H9 (cell line): Measurements from ENCODE around the gene DELE1. TPM values are rescaled to one million over a fixed set of nuclear protein-coding genes. Genes with fewer than 3 reads are reported as not detected.

Experiments used
- DNase-seq: peaks from one replicate; pipeline ENCODE4 v3.0.0-alpha.2; 2017
- H2AFZ ChIP-seq: one replicate; pipeline ENCODE4 v1.6.1; 2013; ENCODE audit warnings: mild to moderate bottlenecking, low read length, control low read depth, moderate library complexity
- H2AK5ac ChIP-seq: 2 replicates; pipeline ENCODE4 v1.6.1; 2013; ENCODE audit warnings: low read length, control low read depth, mixed read lengths; ENCODE audit not compliant: insufficient read length
- H2BK120ac ChIP-seq: one replicate; pipeline ENCODE4 v1.6.1; 2013; ENCODE audit warnings: low read depth, mild to moderate bottlenecking, low read length, control low read depth, inconsistent platforms; ENCODE audit not compliant: poor library complexity, severe bottlenecking
- H2BK12ac ChIP-seq: 2 replicates; pipeline ENCODE4 v1.6.1; 2013; ENCODE audit warnings: low read length, control low read depth, mixed read lengths, low read depth; ENCODE audit not compliant: insufficient read length
- H2BK15ac ChIP-seq: 2 replicates; pipeline ENCODE4 v1.6.1; 2013; ENCODE audit warnings: low read depth, low read length, control low read depth
- H2BK20ac ChIP-seq: one replicate; pipeline ENCODE4 v1.6.1; 2013; ENCODE audit warnings: low read depth, mild to moderate bottlenecking, low read length, control low read depth, inconsistent platforms; ENCODE audit not compliant: poor library complexity, severe bottlenecking
- H2BK5ac ChIP-seq: 2 replicates; pipeline ENCODE4 v1.6.1; 2013; ENCODE audit warnings: low read length, control low read depth, mixed read lengths; ENCODE audit not compliant: insufficient read length
- H3K14ac ChIP-seq: 2 replicates; pipeline ENCODE4 v1.6.1; 2013; ENCODE audit warnings: low read length, control low read depth; ENCODE audit not compliant: insufficient read depth
- H3K18ac ChIP-seq: 2 replicates; pipeline ENCODE4 v1.6.1; 2013; ENCODE audit warnings: low read depth, mild to moderate bottlenecking, mixed read lengths, low read length, control low read depth; ENCODE audit not compliant: insufficient read length
- H3K23ac ChIP-seq: 2 replicates; pipeline ENCODE4 v1.6.1; 2013; ENCODE audit warnings: low read length, control low read depth, mixed read lengths, low read depth; ENCODE audit not compliant: insufficient read length
- H3K23me2 ChIP-seq: 2 replicates; pipeline ENCODE4 v1.6.1; 2013; ENCODE audit warnings: low read depth, mild to moderate bottlenecking, mixed read lengths, low read length, control low read depth; ENCODE audit not compliant: insufficient read length, poor library complexity, severe bottlenecking
- H3K27ac ChIP-seq: 2 replicates; pipeline ENCODE4 v1.5.1; 2013; ENCODE audit warnings: low read length, control low read depth, mixed read lengths, low read depth; ENCODE audit not compliant: insufficient read length
- H3K27me3 ChIP-seq: 2 replicates; pipeline ENCODE4 v1.6.1; 2013; ENCODE audit warnings: low read length, control low read depth, inconsistent platforms; ENCODE audit not compliant: insufficient read depth
- H3K4ac ChIP-seq: 2 replicates; pipeline ENCODE4 v1.6.1; 2013; ENCODE audit warnings: low read depth, mild to moderate bottlenecking, control low read depth, inconsistent platforms, low read length, moderate library complexity
- H3K4me1 ChIP-seq: 2 replicates; pipeline ENCODE4 v1.6.1; 2013; ENCODE audit warnings: low read length, control low read depth, inconsistent platforms; ENCODE audit not compliant: insufficient read depth
- H3K4me2 ChIP-seq: 2 replicates; pipeline ENCODE4 v1.6.1; 2013; ENCODE audit warnings: low read length, control low read depth, mixed read lengths; ENCODE audit not compliant: insufficient read length, insufficient read depth
- H3K56ac ChIP-seq: 2 replicates; pipeline ENCODE4 v1.6.1; 2013; ENCODE audit warnings: low read depth, mild to moderate bottlenecking, mixed read lengths, low read length, control low read depth; ENCODE audit not compliant: insufficient read length
- H3K79me1 ChIP-seq: 2 replicates; pipeline ENCODE4 v1.6.1; 2013; ENCODE audit warnings: low read depth, mild to moderate bottlenecking, moderate library complexity, low read length, control low read depth, inconsistent platforms; ENCODE audit not compliant: insufficient read depth, poor library complexity, severe bottlenecking
- H3K79me2 ChIP-seq: 2 replicates; pipeline ENCODE4 v1.6.1; 2013; ENCODE audit warnings: low read length, control low read depth, inconsistent platforms; ENCODE audit not compliant: insufficient read depth
- H3K9ac ChIP-seq: 2 replicates; pipeline ENCODE4 v1.6.1; 2013; ENCODE audit warnings: low read length, control low read depth, mixed read lengths; ENCODE audit not compliant: insufficient read length; ENCODE audit errors: extremely low read depth
- H3K9me3 ChIP-seq: one replicate; pipeline ENCODE4 v1.6.1; 2013; ENCODE audit warnings: low read depth, low read length, inconsistent platforms; ENCODE audit not compliant: control insufficient read depth
- H3T11ph ChIP-seq: one replicate; pipeline ENCODE4 v1.6.1; 2013; ENCODE audit warnings: mild to moderate bottlenecking, low read length, control low read depth, inconsistent platforms
- H4K20me1 ChIP-seq: one replicate; pipeline ENCODE4 v1.6.1; 2013; ENCODE audit not compliant: control insufficient read depth, insufficient read length, insufficient read depth
- H4K5ac ChIP-seq: 2 replicates; pipeline ENCODE4 v1.6.1; 2013; ENCODE audit warnings: low read depth, mild to moderate bottlenecking, mixed read lengths, low read length, control low read depth; ENCODE audit not compliant: insufficient read length
- H4K8ac ChIP-seq: replicated peaks from 2 replicates; pipeline ENCODE4 v1.6.1; 2013; ENCODE audit warnings: low read length, control low read depth, mixed read lengths, low read depth; ENCODE audit not compliant: insufficient read length
- H4K91ac ChIP-seq: 2 replicates; pipeline ENCODE4 v1.6.1; 2013; ENCODE audit warnings: low read depth, mild to moderate bottlenecking, moderate library complexity, mixed read lengths, low read length, control low read depth; ENCODE audit not compliant: insufficient read length
- H3K27ac Mint-ChIP-seq, 3 experiments: 2 replicates in 2 of 3; 3 replicates in 1 of 3; pipeline ENCODE4 v1.8.0; 2020 to 2021; ENCODE audit warnings: mixed read lengths in 3 of 3, mild to moderate bottlenecking in 1 of 3, moderate library complexity in 1 of 3
- H3K27me3 Mint-ChIP-seq: 2 replicates; pipeline ENCODE4 v1.8.0; 2021; ENCODE audit warnings: low read depth, mild to moderate bottlenecking, moderate library complexity, mixed read lengths
- H3K36me3 Mint-ChIP-seq, 3 experiments: 2 replicates in 2 of 3; 3 replicates in 1 of 3; pipeline ENCODE4 v1.8.0; 2020 to 2021; ENCODE audit warnings: low read depth in 3 of 3, mixed read lengths in 3 of 3; ENCODE audit not compliant: insufficient read depth in 1 of 3
- H3K4me1 Mint-ChIP-seq, 2 experiments: 2 replicates each; pipeline ENCODE4 v1.8.0; 2020; ENCODE audit warnings: mixed read lengths in 2 of 2
- H3K4me3 Mint-ChIP-seq, 2 experiments: 2 replicates in 1 of 2; 3 replicates in 1 of 2; pipeline ENCODE4 v1.8.0; 2020 to 2021; ENCODE audit warnings: mild to moderate bottlenecking in 2 of 2, mixed read lengths in 2 of 2, moderate library complexity in 1 of 2
- H3K9me3 Mint-ChIP-seq, 2 experiments: 2 replicates in 1 of 2; 3 replicates in 1 of 2; pipeline ENCODE4 v1.8.0; 2020; ENCODE audit warnings: mild to moderate bottlenecking in 2 of 2, mixed read lengths in 2 of 2, moderate library complexity in 1 of 2
- WGBS: extraction: QIAGEN DNeasy Blood & Tissue Kit; methylation state at CpG from one replicate; pipeline ENCODE4 v1.1.7; 2013; ENCODE audit warnings: missing lambda C conversion rate, low lambda C conversion rate, mixed read lengths; ENCODE audit not compliant: insufficient read length; ENCODE audit errors: extremely low coverage; 5-methylcytosine and 5-hydroxymethylcytosine counted together
- total RNA-seq: library from RNA; stranded (reverse); gene quantifications from 2 replicates; pipeline ENCODE4 v1.2.1, GENCODE V29; 2021
- TF ChIP-seq, protein P1 (sequence below): fragments of 200-600 bp; sonication (generic); conservative IDR thresholded peaks from 3 replicates; pipeline ENCODE4 v1.8.0; 2021; ENCODE audit warnings: antibody characterized with exemption, mild to moderate bottlenecking

The DELE1 gene
- total RNA-seq, 1 experiment from 2014 or later: 75.3 TPM

DNA sequence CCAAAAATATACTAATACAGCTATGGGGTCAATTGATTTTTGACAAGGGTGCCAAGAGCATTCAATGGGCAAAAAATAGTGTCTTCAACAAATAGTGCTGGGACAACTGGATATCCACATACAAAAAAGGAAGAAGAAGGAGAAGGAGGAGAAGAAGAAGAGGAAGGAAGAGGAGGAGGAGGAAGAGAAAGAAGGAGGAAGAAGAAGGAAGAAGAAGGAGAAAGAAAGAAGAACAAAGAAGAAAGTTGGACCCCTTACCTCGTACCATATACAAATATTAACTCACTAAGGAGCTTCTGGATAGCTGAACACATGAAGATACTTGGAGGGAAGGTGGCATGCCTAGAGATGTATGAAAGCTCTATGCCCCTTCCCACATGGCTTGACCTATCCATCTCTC, 17.2 kb upstream of the DELE1 start:
- H4K5ac ChIP-seq: no peak overlapping the region
- Mint-ChIP-seq H3K9me3 (no peaks in the 10 kb centered on the region), H3K36me3 (no peaks in the 10 kb centered on the region), H3K4me1 (peaks cover 4 to 9% of the 10 kb centered on the region in 2 experiments; a peak in 3 of 4 replicates), H3K27me3 (peaks cover 5% of the 10 kb centered on the region), H3K4me3 (no peak overlapping the region), H3K27ac (no peak overlapping the region)
- H3K79me1 ChIP-seq: no peaks in the 10 kb centered on the region
- TF ChIP-seq, protein P1, sequence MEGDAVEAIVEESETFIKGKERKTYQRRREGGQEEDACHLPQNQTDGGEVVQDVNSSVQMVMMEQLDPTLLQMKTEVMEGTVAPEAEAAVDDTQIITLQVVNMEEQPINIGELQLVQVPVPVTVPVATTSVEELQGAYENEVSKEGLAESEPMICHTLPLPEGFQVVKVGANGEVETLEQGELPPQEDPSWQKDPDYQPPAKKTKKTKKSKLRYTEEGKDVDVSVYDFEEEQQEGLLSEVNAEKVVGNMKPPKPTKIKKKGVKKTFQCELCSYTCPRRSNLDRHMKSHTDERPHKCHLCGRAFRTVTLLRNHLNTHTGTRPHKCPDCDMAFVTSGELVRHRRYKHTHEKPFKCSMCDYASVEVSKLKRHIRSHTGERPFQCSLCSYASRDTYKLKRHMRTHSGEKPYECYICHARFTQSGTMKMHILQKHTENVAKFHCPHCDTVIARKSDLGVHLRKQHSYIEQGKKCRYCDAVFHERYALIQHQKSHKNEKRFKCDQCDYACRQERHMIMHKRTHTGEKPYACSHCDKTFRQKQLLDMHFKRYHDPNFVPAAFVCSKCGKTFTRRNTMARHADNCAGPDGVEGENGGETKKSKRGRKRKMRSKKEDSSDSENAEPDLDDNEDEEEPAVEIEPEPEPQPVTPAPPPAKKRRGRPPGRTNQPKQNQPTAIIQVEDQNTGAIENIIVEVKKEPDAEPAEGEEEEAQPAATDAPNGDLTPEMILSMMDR: no peak
- no peak overlapping the region for H2BK12ac ChIP-seq
- no peak overlapping the region for H2AK5ac ChIP-seq
- H4K20me1 ChIP-seq: no peaks in the 10 kb centered on the region
- H3K27me3 ChIP-seq: no peaks in the 10 kb centered on the region
- H3K9me3 ChIP-seq: no peaks in the 10 kb centered on the region
- H2BK20ac ChIP-seq: no peak overlapping the region
- DNase-seq: no peak
- H3K23me2 ChIP-seq: no peaks in the 10 kb centered on the region
- H2BK15ac ChIP-seq: no peak overlapping the region
- no peak overlapping the region for H3K56ac ChIP-seq
- no peak overlapping the region for H3K14ac ChIP-seq
- no peak overlapping the region for H3K4ac ChIP-seq
- H2BK5ac ChIP-seq: no peak overlapping the region
- no peak overlapping the region for H3K4me2 ChIP-seq
- no peak overlapping the region for H3T11ph ChIP-seq
- no peak overlapping the region for H4K91ac ChIP-seq
- H2BK120ac ChIP-seq: no peak overlapping the region
- no peaks in the 10 kb centered on the region for H3K79me2 ChIP-seq
- no peak overlapping the region for H3K18ac ChIP-seq
- H4K8ac ChIP-seq: no peak overlapping the region
- no peak overlapping the region for H2AFZ ChIP-seq
- WGBS: no CpG with 5 or more reads among the region's 1 CpG
- H3K4me1 ChIP-seq: no peaks in the 10 kb centered on the region; the same call in 1 of the 2 replicates
- H3K9ac ChIP-seq: no peak overlapping the region
- H3K27ac ChIP-seq: no peak overlapping the region
- no peak overlapping the region for H3K23ac ChIP-seq
